ENCODE measurements around the gene RD3L. TPM values are rescaled to one million over a fixed set of nuclear protein-coding genes. Genes with fewer than 3 reads are reported as not detected.

RD3L gene
- total RNA-seq, 1 experiment from 2014 or later: not detected

GRCh38 chr14:103898204-103898603 lies 44.1 kb downstream of the RD3L start:
- ChIA-PET POLR2A (no interaction called here), RAD21 (ENCODE audit: low non-redundant PET in 1 of 2, low total read pairs in 2 of 2, uncharacterized antibody in 2 of 2, unreplicated experiment in 2 of 2) (no interaction called here), CTCF (no interaction called here)
- Histone ChIP-seq H4K20me1 (ENCODE audit: insufficient read depth) (no peaks in the 10 kb centered on the region), H3K36me3 (ENCODE audit: control insufficient read depth in 1 of 2, insufficient read depth in 2 of 2, low read length in 2 of 2) (no peaks in the 10 kb centered on the region), H3K4me1 (ENCODE audit: control insufficient read depth in 1 of 2, insufficient read depth in 2 of 2, low read length in 2 of 2) (peaks cover 8 to 22% of the 10 kb centered on the region in 2 experiments; a peak in 3 of 4 replicates), H3K27ac (ENCODE audit: low read depth, low read length) (no peak overlapping the region), H3K4me3 (replicated peaks in 1 of 2; ENCODE audit: low read depth in 1 of 2, low read length in 2 of 2) (no peak overlapping the region), H3K9me2 (ENCODE audit: insufficient read depth) (no peaks in the 10 kb centered on the region), H3K27me3 (ENCODE audit: insufficient read depth, low read length) (no peaks in the 10 kb centered on the region), H2AFZ (ENCODE audit: low read depth, low read length, poor library complexity, severe bottlenecking) (no peak overlapping the region), H3K79me2 (ENCODE audit: insufficient read depth, low read length) (no peaks in the 10 kb centered on the region), H3K9ac (ENCODE audit: low read length) (no peak overlapping the region), H3K4me2 (ENCODE audit: low read length) (no peak overlapping the region), H3K9me3 (ENCODE audit: control insufficient read depth in 1 of 2, insufficient read depth in 1 of 2, low read depth in 1 of 2, low read length in 2 of 2) (no peaks in the 10 kb centered on the region; a peak in 1 of 4 replicates)
- intact Hi-C loops (cut with micrococcal nuclease): no loop called here
- TF ChIP-seq, protein P1, sequence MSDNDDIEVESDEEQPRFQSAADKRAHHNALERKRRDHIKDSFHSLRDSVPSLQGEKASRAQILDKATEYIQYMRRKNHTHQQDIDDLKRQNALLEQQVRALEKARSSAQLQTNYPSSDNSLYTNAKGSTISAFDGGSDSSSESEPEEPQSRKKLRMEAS (IDR thresholded peaks at IDR 0.05): no peak
- TF ChIP-seq ZFX (IDR thresholded peaks at IDR 0.05): no peak
- TF ChIP-seq FOSL1 (IDR thresholded peaks at IDR 0.05; ENCODE audit: low read depth): no peak
- no peak for TF ChIP-seq YY1 (IDR thresholded peaks at IDR 0.05; ENCODE audit: extremely low read depth, insufficient replicate concordance, low read depth, low read length)
- TF ChIP-seq EZH2 (IDR thresholded peaks at IDR 0.05): no peak
- no peak for TF ChIP-seq CTCF (IDR thresholded peaks at IDR 0.05 in 2 of 3, conservative IDR thresholded peaks at IDR 0.05 in 1 of 3; ENCODE audit: borderline replicate concordance in 1 of 3, insufficient read depth in 1 of 3, low read depth in 2 of 3, low read length in 2 of 3)
- TF ChIP-seq POLR2AphosphoS5 (IDR thresholded peaks at IDR 0.05; ENCODE audit: low read depth, low read length): no peak
- no peak for TF ChIP-seq SRF (IDR thresholded peaks at IDR 0.05; ENCODE audit: low read depth)
- TF ChIP-seq RAD21 (IDR thresholded peaks at IDR 0.05; ENCODE audit: low read depth): no peak
- TF ChIP-seq CEBPB (IDR thresholded peaks at IDR 0.05; ENCODE audit: low read depth): no peak
- DNase-seq (ENCODE audit: low read depth, low spot score) (no peak), ATAC-seq (no peak)
- BruUV-seq (replicated peaks): no TSS peak
